ENCODE data around the gene RTL1.

Gene RTL1

DNA sequence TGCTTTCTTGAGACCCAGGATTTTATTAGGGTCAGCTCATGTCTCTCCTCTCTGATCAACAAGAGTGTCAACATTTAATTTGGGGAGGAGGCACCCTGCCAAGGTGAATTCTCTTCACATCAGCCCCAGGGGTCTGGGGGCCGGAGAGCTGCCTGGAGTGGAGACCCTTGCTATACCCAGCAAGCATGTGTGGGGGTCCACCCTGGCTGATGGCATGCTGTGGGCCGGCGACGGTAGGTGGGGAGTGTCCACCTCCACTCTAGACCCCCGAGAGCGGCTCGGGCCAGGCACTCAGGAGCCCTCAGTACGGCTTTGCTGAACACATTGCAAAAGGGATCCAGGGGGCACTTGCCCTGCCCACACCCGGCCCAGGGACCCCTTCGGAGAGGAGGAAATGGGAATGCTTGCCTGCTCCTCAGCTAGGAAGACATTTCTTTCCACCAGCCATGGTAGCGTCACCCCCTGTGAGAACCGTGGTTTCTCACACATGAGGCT is 67.2 kb downstream of the RTL1 start:
- no peak for DNase-seq (ENCODE audit: low read depth in 3 of 3, low spot score in 1 of 3)

GRCh38 chr14:100835548-100836310 is 67.8 kb downstream of the RTL1 start:
- DNase-seq (ENCODE audit: low read depth in 3 of 3, low spot score in 1 of 3): no peak

DNA sequence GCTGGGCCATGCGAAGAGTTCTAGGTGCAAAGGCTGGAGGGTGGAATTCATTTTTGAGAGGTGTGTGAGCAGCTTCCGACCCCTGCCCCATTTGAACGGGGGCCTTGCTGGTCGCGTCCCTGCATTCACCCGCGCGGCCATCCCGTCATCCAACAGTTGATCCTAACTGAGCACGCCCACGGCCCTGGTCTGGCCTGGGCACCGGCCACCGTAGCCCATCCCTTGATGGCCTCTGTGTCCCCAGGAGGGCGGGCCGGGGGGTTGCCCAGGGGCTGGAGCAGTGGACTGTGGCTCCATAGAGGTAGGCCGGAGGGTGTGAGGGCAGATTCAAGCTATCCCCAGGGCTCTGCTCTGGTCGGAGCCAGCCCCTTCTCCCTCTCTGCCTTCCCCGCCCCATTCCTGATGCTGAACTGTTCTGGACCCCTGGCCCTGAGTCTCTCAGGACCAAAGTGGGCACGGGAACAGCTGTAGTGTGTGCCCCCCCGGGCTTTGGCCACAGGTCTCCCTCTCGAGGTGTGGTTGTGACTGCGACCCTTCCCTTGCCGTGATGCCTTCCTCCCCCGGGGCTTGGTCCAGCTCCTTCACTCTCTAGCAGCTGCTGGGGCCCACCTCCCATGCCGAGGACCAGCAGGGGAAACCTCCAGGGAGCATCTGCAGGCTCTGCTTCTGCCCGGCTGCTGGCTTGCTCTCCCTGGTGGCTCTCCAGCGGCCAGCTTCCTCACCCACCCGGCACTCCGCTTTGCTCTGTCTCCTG is 68.6 kb downstream of the RTL1 start:
- DNase-seq (ENCODE audit: low read depth in 3 of 3, low spot score in 1 of 3): no peak

DNA sequence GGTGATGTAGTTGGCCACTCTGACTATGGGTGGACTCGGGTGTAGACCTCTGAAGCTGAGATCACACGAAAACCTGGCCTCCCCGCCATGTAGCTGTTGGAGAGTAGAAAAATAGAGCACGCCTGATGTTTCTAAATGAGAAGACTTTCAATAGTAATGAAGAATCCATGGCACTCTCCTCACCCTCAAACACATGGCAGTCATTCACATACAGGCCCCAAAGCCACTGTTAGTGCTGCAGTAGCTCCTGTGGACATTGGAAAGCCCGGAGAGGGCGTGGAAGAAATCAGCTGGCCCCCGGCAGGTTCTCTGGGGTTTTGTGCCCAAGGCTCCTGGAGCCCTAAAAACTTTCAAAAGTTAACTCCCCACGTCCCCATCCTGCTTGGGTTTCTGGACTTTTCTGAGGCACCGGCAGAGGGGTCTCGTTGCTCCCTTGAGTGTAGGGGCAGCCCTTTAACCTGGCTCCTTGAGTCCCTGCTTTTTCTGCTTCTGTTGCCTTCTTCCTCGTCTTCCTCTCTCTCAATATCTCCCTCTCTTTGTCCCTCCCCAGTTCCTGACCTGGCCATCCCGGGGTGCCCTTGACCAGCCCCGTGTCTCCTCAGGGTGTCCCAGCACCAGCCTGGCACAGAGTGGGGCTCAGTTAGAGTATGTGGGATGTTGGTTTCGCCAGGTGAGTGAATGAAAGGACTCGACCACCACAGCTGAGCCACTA is 69.3 kb downstream of the RTL1 start:
- no peak for DNase-seq (ENCODE audit: low read depth in 3 of 3, low spot score in 1 of 3)

- no peak for DNase-seq (ENCODE audit: low read depth in 3 of 3, low spot score in 1 of 3)
These were observed 71.1 kb downstream of the RTL1 start for GRCh38 chr14:100832311-100832960.

DNA sequence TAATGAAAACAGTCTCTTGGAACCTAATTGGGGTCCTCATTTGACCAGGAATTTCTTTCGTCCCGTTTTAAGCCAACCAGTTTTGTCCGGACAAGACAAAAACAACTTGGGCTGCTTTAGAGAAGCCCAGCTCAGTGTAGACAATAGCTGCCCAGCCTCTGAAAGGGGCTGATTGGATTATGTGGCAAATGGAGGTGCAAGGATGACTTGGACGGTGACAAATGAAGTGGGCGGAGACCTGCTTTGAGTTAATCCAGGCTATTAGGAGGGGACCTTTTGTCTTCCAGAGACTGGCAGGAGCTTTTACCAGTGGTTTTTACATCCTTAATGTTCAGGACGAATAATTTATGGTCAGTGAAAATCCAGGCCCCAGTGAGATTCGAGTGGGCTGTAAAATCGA is 72.8 kb downstream of the RTL1 start:
- DNase-seq (ENCODE audit: low read depth in 3 of 3, low spot score in 1 of 3): no peak

Measured in stimulated activated CD4-positive, alpha-beta T cell treated with anti-CD3 and anti-CD28 coated beads, TNF-alpha, amount 100 ng/mL, for 1 hour (primary cell).